Fibroblast of skin of left quadriceps (primary cell): ENCODE measurements around the gene ADAMTS2.

Experiments
- DNase-seq, 2 experiments: peaks; one replicate each; pipeline ENCODE4 v3.0.0-alpha.2; 2013; ENCODE audit warnings: low read depth in 2 of 2

The ADAMTS2 gene

GRCh38 chr5:179161901-179162300 is 183.4 kb downstream of the ADAMTS2 start:
- DNase-seq, result no peak

- no peak for DNase-seq
These were observed 184.7 kb downstream of the ADAMTS2 start for GRCh38 chr5:179160584-179160983.

- DNase-seq, result no peak
These were observed 186.7 kb downstream of the ADAMTS2 start for GRCh38 chr5:179158556-179158955.

- no peak for DNase-seq
These were observed 190.0 kb downstream of the ADAMTS2 start for GRCh38 chr5:179154991-179155955.

GRCh38 chr5:179154346-179154990 is 190.8 kb downstream of the ADAMTS2 start:
- no peak for DNase-seq

- no peak for DNase-seq
These were observed 191.3 kb downstream of the ADAMTS2 start for GRCh38 chr5:179153921-179154345.

GRCh38 chr5:179153341-179153901 is 191.8 kb downstream of the ADAMTS2 start:
- no peak for DNase-seq

GRCh38 chr5:179152941-179153340 is 192.3 kb downstream of the ADAMTS2 start:
- no peak for DNase-seq

GRCh38 chr5:179152144-179152895 is 192.9 kb downstream of the ADAMTS2 start:
- no peak for DNase-seq

GRCh38 chr5:179151286-179152118 is 193.8 kb downstream of the ADAMTS2 start:
- no peak for DNase-seq

GRCh38 chr5:179150011-179150410 is 195.2 kb downstream of the ADAMTS2 start:
- DNase-seq, result no peak

GRCh38 chr5:179149278-179149677 is 196.0 kb downstream of the ADAMTS2 start:
- DNase-seq, result no peak

GRCh38 chr5:179148703-179149170 is 196.5 kb downstream of the ADAMTS2 start:
- DNase-seq, result no peak

GRCh38 chr5:179147991-179148702 is 197.1 kb downstream of the ADAMTS2 start:
- DNase-seq, result no peak

- DNase-seq, result no peak
These were observed 199.0 kb downstream of the ADAMTS2 start for GRCh38 chr5:179146277-179146676.

- DNase-seq, result no peak
These were observed 201.8 kb downstream of the ADAMTS2 start for GRCh38 chr5:179143446-179143845.

GRCh38 chr5:179142434-179143198 is 202.6 kb downstream of the ADAMTS2 start:
- peak in 1 of 2 experiments; percentile 3 for DNase-seq

GRCh38 chr5:179141867-179142266 is 203.4 kb downstream of the ADAMTS2 start:
- no peak for DNase-seq

GRCh38 chr5:179140293-179140692 is 205.0 kb downstream of the ADAMTS2 start:
- no peak for DNase-seq

- no peak for DNase-seq
These were observed 205.4 kb downstream of the ADAMTS2 start for GRCh38 chr5:179139936-179140235.
